ENCODE measurements around the gene EIF4B. TPM values are rescaled to one million over a fixed set of nuclear protein-coding genes. Genes with fewer than 3 reads are reported as not detected.
"Not testable (repeated sequence)": the region's sequence is repeated elsewhere in the genome, so short reads cannot be mapped to it uniquely, and the experiment has no call there.

EIF4B gene
- total RNA-seq, 2 donors from 2014 or later = 398 to 455 TPM

DNA sequence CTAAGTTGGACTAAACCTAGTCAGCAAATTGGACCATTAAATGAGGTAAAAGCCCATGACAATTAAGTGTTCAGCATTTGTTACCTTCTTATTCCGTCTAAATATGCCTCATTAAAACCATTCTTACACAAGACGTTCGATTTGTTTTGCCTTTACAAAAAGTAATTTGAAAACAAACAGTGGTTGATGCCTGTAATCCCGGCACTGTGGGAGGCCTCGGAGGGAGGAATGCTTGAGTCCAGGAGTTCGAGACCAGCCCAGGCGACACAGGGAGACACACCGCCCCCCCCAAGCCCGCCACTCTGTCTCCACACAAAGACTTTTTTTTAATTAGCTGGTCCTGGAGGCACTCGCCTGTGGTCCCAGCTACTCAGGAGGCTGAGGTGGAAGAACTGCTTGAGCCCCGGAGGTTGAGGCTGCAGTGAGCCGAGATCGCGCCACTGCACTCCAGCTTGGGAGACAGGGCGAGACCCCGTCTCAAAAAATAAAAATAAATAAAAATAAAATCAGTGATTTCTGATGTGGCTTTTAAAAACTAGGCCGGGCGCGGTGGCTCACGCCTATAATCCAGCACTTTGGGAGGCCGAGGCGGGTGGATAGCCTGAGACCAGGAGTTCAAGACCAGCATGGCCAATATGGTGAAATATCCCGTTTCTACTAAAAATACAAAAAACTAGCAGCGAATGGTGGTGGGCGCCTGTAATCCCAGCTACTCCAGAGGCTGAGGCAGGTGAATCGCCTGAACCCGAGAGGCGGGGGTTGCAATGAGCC, 856 bp upstream of the EIF4B start:
- no peak for DNase-seq
- intact Hi-C loops (cut with DNase I) = no loop called here
- Histone ChIP-seq H3K27me3 (no peaks in the 10 kb centered on the region), H3K4me1 (peaks cover 11% of the 10 kb centered on the region), H3K36me3 (no peaks in the 10 kb centered on the region), H3K4me3 (peak overlapping the region; percentile 94), H3K9ac (ENCODE audit: low read depth in 2 of 2, low read length in 2 of 2) (peak overlapping the region; percentile 61 to 73), H3K27ac (peak overlapping the region; percentile 96), H3K9me3 (no peaks in the 10 kb centered on the region)
- TF ChIP-seq, protein P1, sequence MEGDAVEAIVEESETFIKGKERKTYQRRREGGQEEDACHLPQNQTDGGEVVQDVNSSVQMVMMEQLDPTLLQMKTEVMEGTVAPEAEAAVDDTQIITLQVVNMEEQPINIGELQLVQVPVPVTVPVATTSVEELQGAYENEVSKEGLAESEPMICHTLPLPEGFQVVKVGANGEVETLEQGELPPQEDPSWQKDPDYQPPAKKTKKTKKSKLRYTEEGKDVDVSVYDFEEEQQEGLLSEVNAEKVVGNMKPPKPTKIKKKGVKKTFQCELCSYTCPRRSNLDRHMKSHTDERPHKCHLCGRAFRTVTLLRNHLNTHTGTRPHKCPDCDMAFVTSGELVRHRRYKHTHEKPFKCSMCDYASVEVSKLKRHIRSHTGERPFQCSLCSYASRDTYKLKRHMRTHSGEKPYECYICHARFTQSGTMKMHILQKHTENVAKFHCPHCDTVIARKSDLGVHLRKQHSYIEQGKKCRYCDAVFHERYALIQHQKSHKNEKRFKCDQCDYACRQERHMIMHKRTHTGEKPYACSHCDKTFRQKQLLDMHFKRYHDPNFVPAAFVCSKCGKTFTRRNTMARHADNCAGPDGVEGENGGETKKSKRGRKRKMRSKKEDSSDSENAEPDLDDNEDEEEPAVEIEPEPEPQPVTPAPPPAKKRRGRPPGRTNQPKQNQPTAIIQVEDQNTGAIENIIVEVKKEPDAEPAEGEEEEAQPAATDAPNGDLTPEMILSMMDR (IDR thresholded peaks at IDR 0.05) = no peak

DNA sequence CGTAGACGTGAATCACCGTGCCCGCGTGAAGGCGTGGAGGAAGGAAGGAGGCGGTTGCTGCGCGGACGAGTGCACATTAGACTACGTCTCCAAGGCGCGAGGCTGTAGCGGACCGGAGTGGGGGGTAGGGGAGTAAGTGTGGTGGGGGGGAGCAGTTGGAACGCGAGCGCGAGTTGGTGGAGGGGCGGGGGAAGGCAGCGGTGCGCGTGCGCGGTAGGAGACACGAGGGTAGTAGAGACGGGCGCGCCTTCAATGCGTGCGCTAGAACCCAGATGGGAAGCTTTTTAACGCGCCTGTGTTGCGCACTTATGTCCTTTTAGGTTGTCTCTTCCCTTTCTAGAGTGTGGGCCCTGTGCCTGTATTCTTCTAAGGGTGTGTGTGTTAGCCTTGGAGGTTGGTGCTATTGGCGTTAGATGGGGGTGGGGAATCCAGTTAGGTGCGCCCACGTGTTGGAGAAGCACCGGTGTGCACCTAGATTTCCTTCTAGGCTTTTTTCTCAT, 604 bp downstream of the EIF4B start:
- Histone ChIP-seq H3K36me3 (no peaks in the 10 kb centered on the region), H3K27ac (peak overlapping the region; percentile 96), H3K4me1 (peaks cover 15% of the 10 kb centered on the region), H3K4me3 (peak overlapping the region; percentile 94), H3K27me3 (no peaks in the 10 kb centered on the region), H3K9ac (ENCODE audit: low read depth in 2 of 2, low read length in 2 of 2) (peak overlapping the region; percentile 99), H3K9me3 (no peaks in the 10 kb centered on the region)
- DNase-seq = peak; percentile 85
- intact Hi-C loops (cut with DNase I) = no loop called here
- TF ChIP-seq, protein P1 (IDR thresholded peaks at IDR 0.05) = no peak

DNA sequence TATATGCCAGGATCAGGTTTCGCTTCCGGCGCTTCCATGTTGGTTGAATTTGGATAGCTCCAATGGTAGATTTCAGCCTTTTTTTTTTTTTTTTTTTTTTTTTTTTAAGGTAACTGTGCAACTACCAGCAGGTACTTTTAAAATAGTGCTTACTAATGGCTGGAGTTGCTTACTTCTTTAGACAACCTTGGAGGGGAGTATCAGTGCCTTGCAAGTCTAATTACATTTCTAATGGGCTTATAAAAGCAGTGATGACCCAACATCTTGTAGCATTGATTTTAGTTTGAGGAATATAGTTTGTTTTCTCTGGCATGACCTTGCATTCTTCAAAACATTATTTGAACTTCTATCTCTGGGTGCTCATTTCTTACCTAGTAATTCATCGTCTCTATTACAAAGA, 1.1 kb downstream of the EIF4B start:
- intact Hi-C loops (cut with DNase I) = no loop called here
- Histone ChIP-seq H3K9me3 (no peaks in the 10 kb centered on the region), H3K27me3 (no peaks in the 10 kb centered on the region), H3K9ac (ENCODE audit: low read depth in 2 of 2, low read length in 2 of 2) (peak overlapping the region; percentile 99), H3K4me3 (peak overlapping the region; percentile 94), H3K4me1 (peaks cover 15% of the 10 kb centered on the region), H3K27ac (peak overlapping the region; percentile 96), H3K36me3 (no peaks in the 10 kb centered on the region)
- TF ChIP-seq, protein P1 (IDR thresholded peaks at IDR 0.05) = no peak
- no peak for DNase-seq

DNA sequence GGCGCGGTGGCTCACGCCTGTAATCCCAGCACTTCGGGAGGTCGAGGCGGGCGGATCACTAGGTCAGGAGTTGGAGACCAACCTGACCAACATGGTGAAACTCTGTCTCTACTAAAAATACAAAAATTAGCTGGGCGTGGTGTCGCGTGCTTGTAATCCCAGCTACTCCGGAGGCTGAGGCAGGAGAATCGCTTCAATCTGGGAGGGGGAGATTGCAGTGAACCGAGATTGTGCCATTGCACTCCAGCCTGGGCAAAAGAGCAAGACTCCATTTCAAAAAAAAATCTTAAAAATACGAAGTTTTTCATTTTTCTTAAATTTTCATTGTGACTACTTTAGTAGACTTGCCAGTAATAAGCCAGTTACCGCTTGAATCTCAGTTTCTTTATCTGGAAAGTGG, 2.5 kb downstream of the EIF4B start:
- H3K36me3 ChIP-seq; DNase-seq; H3K27ac ChIP-seq; H3K27me3 ChIP-seq; H3K9me3 ChIP-seq; H3K9ac ChIP-seq (ENCODE audit: low read depth in 2 of 2, low read length in 2 of 2); intact Hi-C loops (cut with DNase I); H3K4me3 ChIP-seq: not testable (repeated sequence)
- peaks cover 15% of the 10 kb centered on the region for H3K4me1 ChIP-seq

DNA sequence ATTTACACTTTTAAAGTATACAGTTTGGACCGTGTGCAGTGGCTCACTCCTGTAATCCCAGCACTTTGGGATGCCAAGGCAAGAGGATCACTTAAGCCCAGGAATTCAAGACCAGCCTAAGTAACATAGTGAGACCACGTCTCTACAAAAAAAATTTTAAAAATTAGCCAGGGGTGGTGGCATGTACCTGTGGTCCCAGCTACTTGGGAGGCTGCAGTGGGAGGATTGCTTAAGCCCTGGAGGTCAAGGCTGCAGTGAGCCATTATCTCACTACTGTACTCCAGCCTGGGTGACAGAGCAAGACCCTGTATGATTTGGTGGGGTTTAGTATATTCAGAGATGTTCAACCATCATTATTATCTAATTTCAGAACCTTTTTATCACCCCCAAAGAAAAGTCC, 4.7 kb downstream of the EIF4B start:
- no peak for DNase-seq
- Histone ChIP-seq H3K27me3 (no peaks in the 10 kb centered on the region), H3K27ac (no peak overlapping the region), H3K4me1 (peaks cover 15% of the 10 kb centered on the region), H3K9ac (ENCODE audit: low read depth in 2 of 2, low read length in 2 of 2) (no peak overlapping the region), H3K36me3 (no peaks in the 10 kb centered on the region), H3K4me3 (no peak overlapping the region), H3K9me3 (no peaks in the 10 kb centered on the region)
- TF ChIP-seq, protein P1 (IDR thresholded peaks at IDR 0.05) = no peak
- intact Hi-C loops (cut with DNase I) = no loop called here

DNA sequence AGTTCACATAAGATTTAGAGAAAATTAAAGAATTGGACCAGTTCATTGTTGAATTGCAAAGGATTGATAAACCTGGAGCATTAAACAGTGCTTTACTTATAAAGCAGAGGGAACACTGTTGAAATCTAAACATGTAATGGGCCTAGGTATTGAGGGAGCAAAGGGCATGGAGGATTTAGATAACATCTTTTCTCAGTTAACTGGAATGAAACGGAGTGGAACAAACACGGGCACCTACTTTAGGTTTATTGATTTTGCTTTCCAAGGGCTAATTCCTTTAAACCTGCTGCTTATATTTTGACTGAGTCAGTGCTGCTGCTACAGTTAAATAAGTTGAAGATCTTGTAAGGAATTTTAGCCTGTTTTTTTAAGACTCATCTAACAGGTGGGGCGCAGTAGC, 5.6 kb downstream of the EIF4B start:
- Histone ChIP-seq H3K27me3 (no peaks in the 10 kb centered on the region), H3K9ac (ENCODE audit: low read depth in 2 of 2, low read length in 2 of 2) (no peak overlapping the region), H3K27ac (no peak overlapping the region), H3K4me3 (no peak overlapping the region), H3K4me1 (peaks cover 15% of the 10 kb centered on the region), H3K36me3 (no peaks in the 10 kb centered on the region), H3K9me3 (no peaks in the 10 kb centered on the region)
- TF ChIP-seq, protein P1 (IDR thresholded peaks at IDR 0.05) = no peak
- intact Hi-C loops (cut with DNase I) = no loop called here
- DNase-seq = no peak

Data from colonic mucosa (tissue), 4 donors.